PC-3 (cell line): ENCODE measurements around the gene FAM83G. TPM values are rescaled to one million over a fixed set of nuclear protein-coding genes. Genes with fewer than 3 reads are reported as not detected.
A peak's percentile ranks its signal among the peaks of the same experiment; 100 is the strongest.

ENCODE experiments used
- ATAC-seq: fragments of 200-7000 bp; cut with Tn5 transposase; 2 replicates; pipeline ENCODE4 v1.9.1; 2020; ENCODE audit warnings: mild to moderate bottlenecking, moderate library complexity
- BruUV-seq: library from RNA; stranded (reverse); fragments of 400-500 nt; replicated peaks from 2 replicates; lab custom pipeline; 2021; lab: Mats Ljungman, UMichigan
- CTCF ChIA-PET: fragments of 300-600 bp; sonication (Branson Sonifier 250); formaldehyde crosslinking; loops from one replicate; lab custom pipeline; 2022; ENCODE audit warnings: antibody characterized with exemption; lab: Charles Lee
- POLR2A ChIA-PET: fragments of 300-600 bp; sonication (Branson Sonifier 250); formaldehyde crosslinking; loops from one replicate; lab custom pipeline; 2022; ENCODE audit warnings: antibody characterized with exemption; ENCODE audit not compliant: unreplicated experiment; lab: Charles Lee
- DNase-seq: peaks from one replicate; pipeline ENCODE4 v3.0.0-alpha.2; 2015
- H2AFZ ChIP-seq: fragments of 300-600 bp; sonication (generic); 2 replicates; pipeline ENCODE4 v1.6.0; 2016; ENCODE audit warnings: antibody characterized with exemption, low read length
- H3F3A ChIP-seq: fragments of 300-600 bp; sonication (generic); one replicate; pipeline ENCODE4 v1.6.0; 2017; ENCODE audit warnings: antibody characterized with exemption, low read length, control low read depth, mild to moderate bottlenecking; ENCODE audit not compliant: unreplicated experiment
- H3K27ac ChIP-seq: fragments of 300-600 bp; sonication (generic); 2 replicates; pipeline ENCODE4 v1.5.1; 2016; ENCODE audit warnings: mild to moderate bottlenecking, low read length
- H3K27me3 ChIP-seq: fragments of 300-600 bp; sonication (generic); 2 replicates; pipeline ENCODE4 v1.6.1; 2016; ENCODE audit warnings: low read length, mixed read lengths
- H3K36me3 ChIP-seq: fragments of 300-600 bp; sonication (generic); 2 replicates; pipeline ENCODE4 v1.6.1; 2016; ENCODE audit warnings: low read depth, mixed run types, low read length, mixed read lengths
- H3K4me1 ChIP-seq: fragments of 300-600 bp; sonication (generic); 2 replicates; pipeline ENCODE4 v1.5.1; 2016; ENCODE audit warnings: low read length; ENCODE audit not compliant: insufficient read depth
- H3K4me2 ChIP-seq: fragments of 300-600 bp; sonication (generic); 2 replicates; pipeline ENCODE4 v1.6.0; 2016; ENCODE audit warnings: low read length
- H3K4me3 ChIP-seq: fragments of 300-600 bp; sonication (generic); 2 replicates; pipeline ENCODE4 v1.5.1; 2016; ENCODE audit warnings: mild to moderate bottlenecking, low read length, mixed read lengths
- H3K79me2 ChIP-seq: fragments of 300-600 bp; sonication (generic); 2 replicates; pipeline ENCODE4 v1.6.1; 2017; ENCODE audit warnings: low read length, mixed read lengths
- H3K9ac ChIP-seq: fragments of 300-600 bp; sonication (generic); 2 replicates; pipeline ENCODE4 v1.6.0; 2016; ENCODE audit warnings: mild to moderate bottlenecking, low read length
- H3K9me2 ChIP-seq: fragments of 300-600 bp; sonication (generic); replicated peaks from 2 replicates; pipeline ENCODE4 v1.6.1; 2016; ENCODE audit warnings: mixed run types, low read length, mixed read lengths
- H3K9me3 ChIP-seq: fragments of 300-600 bp; sonication (generic); 2 replicates; pipeline ENCODE4 v1.6.1; 2016; ENCODE audit warnings: low read length, mixed read lengths
- H4K20me1 ChIP-seq: fragments of 300-600 bp; sonication (generic); 2 replicates; pipeline ENCODE4 v1.6.1; 2016; ENCODE audit warnings: low read length, mixed read lengths
- CTCF ChIP-seq: fragments of 300-600 bp; sonication (generic); conservative IDR thresholded peaks from 2 replicates; pipeline ENCODE4 v1.5.1; 2017; ENCODE audit warnings: antibody characterized with exemption, low read depth, mild to moderate bottlenecking, low read length
- EZH2 ChIP-seq: fragments of 300-600 bp; sonication (generic); IDR thresholded peaks from one replicate; pipeline ENCODE4 v1.6.1; 2017; ENCODE audit warnings: antibody characterized with exemption, mild to moderate bottlenecking, low read length; ENCODE audit not compliant: unreplicated experiment
- EZH2phosphoT487 ChIP-seq: fragments of 300-600 bp; sonication (generic); IDR thresholded peaks from 2 replicates; pipeline ENCODE4 v1.6.1; 2018; ENCODE audit warnings: mild to moderate bottlenecking, antibody characterized with exemption, low read length, borderline replicate concordance
- intact Hi-C: fragments of 100-400 bp; cut with micrococcal nuclease; formaldehyde crosslinking; loops from 2 replicates; pipeline ENCODE4 v1.9.0; 2023
- total RNA-seq: library from RNA; depleted of rRNA; stranded (reverse); fragments of >200 nt; gene quantifications from 2 replicates; pipeline ENCODE4 v1.2.3, GENCODE V29; 2014

Gene FAM83G
- total RNA-seq, 1 experiment from 2014 or later = 0.26 TPM

- Histone ChIP-seq H3K9me3 (no peaks in the 10 kb centered on the region), H2AFZ (peak overlapping the region; percentile 68), H3K4me2 (no peak overlapping the region), H3K79me2 (no peaks in the 10 kb centered on the region), H3K9me2 (no peaks in the 10 kb centered on the region), H3K27ac (peak overlapping the region; percentile 40), H3K4me1 (peaks cover 17% of the 10 kb centered on the region), H3F3A (no peaks in the 10 kb centered on the region), H4K20me1 (no peaks in the 10 kb centered on the region), H3K27me3 (no peaks in the 10 kb centered on the region), H3K4me3 (no peak overlapping the region), H3K9ac (peak overlapping the region; percentile 54), H3K36me3 (no peaks in the 10 kb centered on the region)
- intact Hi-C loops = no loop called here
- DNase-seq (peak; percentile 81), ATAC-seq (peak; percentile 89)
- ChIA-PET CTCF (no interaction called here), POLR2A (no interaction called here)
- TF ChIP-seq CTCF (no peak), EZH2phosphoT487 (no peak), EZH2 (no peak)
- no TSS peak for BruUV-seq
Observed at GRCh38 chr17:18981642-18982424, 22.7 kb downstream of the FAM83G start.

- ATAC-seq (peak; percentile 21), DNase-seq (no peak)
- Histone ChIP-seq H3K9me2 (no peaks in the 10 kb centered on the region), H3K36me3 (no peaks in the 10 kb centered on the region), H2AFZ (peak overlapping the region; percentile 68), H3K9me3 (no peaks in the 10 kb centered on the region), H3F3A (no peaks in the 10 kb centered on the region), H3K4me2 (no peak overlapping the region), H3K27ac (peak overlapping the region; percentile 40), H3K9ac (0 out of 2 replicates have a peak overlapping the region, but pooled peaks have one; percentile 54), H4K20me1 (no peaks in the 10 kb centered on the region), H3K4me3 (no peak overlapping the region), H3K4me1 (peaks cover 17% of the 10 kb centered on the region), H3K27me3 (no peaks in the 10 kb centered on the region), H3K79me2 (no peaks in the 10 kb centered on the region)
- intact Hi-C loops = no loop called here
- POLR2A ChIA-PET = no interaction called here
- TF ChIP-seq EZH2 (no peak), EZH2phosphoT487 (no peak), CTCF (no peak)
- no TSS peak for BruUV-seq
- CTCF ChIA-PET = no interaction called here
Observed at GRCh38 chr17:18981335-18981641, 23.3 kb downstream of the FAM83G start.

- H3K4me3 ChIP-seq = no peak overlapping the region
- no peak overlapping the region for H2AFZ ChIP-seq
- H3K36me3 ChIP-seq = no peaks in the 10 kb centered on the region
- no peaks in the 10 kb centered on the region for H3K9me2 ChIP-seq
- no peaks in the 10 kb centered on the region for H3K79me2 ChIP-seq
- DNase-seq (no peak), ATAC-seq (no peak)
- ChIA-PET CTCF (no interaction called here), POLR2A (no interaction called here)
- H3K9me3 ChIP-seq = no peaks in the 10 kb centered on the region
- peaks cover 17% of the 10 kb centered on the region for H3K4me1 ChIP-seq
- intact Hi-C loops = no loop called here
- BruUV-seq = no TSS peak
- no peaks in the 10 kb centered on the region for H3F3A ChIP-seq
- H3K27ac ChIP-seq = no peak overlapping the region
- no peaks in the 10 kb centered on the region for H3K27me3 ChIP-seq
- H4K20me1 ChIP-seq = no peaks in the 10 kb centered on the region
- no peak overlapping the region for H3K9ac ChIP-seq
- TF ChIP-seq EZH2 = no peak
- TF ChIP-seq CTCF = no peak
- TF ChIP-seq EZH2phosphoT487 = no peak
- H3K4me2 ChIP-seq = no peak overlapping the region
Observed at GRCh38 chr17:18980682-18981334, 23.8 kb downstream of the FAM83G start.
